ENCODE measurements around the gene CHCHD6.

DNA sequence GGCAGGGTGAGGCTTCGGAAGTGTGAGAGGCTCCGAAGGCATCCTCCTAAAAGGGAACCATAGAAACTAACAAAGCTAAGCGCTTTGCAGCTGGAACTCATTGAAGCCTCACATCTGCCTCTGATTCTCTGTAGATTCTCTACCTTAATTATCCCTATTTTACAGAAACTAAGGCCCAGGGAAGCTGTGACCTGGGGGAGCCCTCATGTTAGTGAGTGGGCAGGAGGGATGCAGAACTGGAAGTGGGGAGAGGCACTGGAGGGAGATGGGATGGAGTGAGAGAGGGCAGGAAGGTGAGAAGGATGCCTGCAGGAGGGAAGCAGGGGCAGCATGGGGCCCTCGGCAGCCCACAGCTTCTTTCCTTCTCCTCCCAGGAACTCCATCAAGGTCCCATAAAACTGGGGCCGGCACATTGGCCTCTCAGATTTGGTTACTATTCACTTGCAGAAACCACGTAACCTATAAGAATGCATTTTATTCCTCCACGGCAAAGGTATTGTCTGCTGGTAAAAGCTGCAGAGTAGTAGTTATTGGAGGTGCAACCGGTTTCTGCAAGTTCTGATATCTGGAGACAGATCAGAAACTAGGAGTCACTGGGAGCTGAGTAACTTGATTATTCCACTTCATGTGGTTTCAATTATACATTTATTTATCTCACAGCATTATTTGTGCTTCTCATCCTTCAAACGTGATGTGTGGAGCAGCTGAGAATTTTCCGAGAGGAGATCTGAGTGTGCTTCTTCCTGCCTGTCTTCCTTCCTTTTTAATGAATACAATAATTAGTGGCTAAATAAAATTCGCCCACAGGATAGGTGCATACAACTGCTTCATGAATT lies 24.0 kb upstream of the CHCHD6 start:
- TF ChIP-seq FOXP1 (CRISPR knock-in tag; IDR thresholded peaks at IDR 0.05; ENCODE audit: borderline replicate concordance) = no peak
- no peak for TF ChIP-seq ZNF263 (CRISPR knock-in tag; IDR thresholded peaks at IDR 0.05; ENCODE audit: low read depth)
- no peak for TF ChIP-seq AFF4 (CRISPR knock-in tag; IDR thresholded peaks at IDR 0.05; ENCODE audit: borderline replicate concordance)
- no peak for TF ChIP-seq ZNF232 (CRISPR knock-in tag; IDR thresholded peaks at IDR 0.05)
- no peak for TF ChIP-seq CTCF (IDR thresholded peaks at IDR 0.05)

All from WTC11 (cell line).